NCI-H2029 treated with DMSO at 0.1 percent for 48 hours (cell line): Measurements from ENCODE around the gene PYCR2.
A peak's percentile ranks its signal among the peaks of the same experiment; 100 is the strongest.
"Not testable (repeated sequence)": the region's sequence is repeated elsewhere in the genome, so short reads cannot be mapped to it uniquely, and the experiment has no call there.

Source experiments
- DNase-seq: peaks from one replicate; lab custom pipeline; 2025; lab: John Stamatoyannopoulos, UW

Gene PYCR2

GRCh38 chr1:225942574-225942973 lies 18.5 kb upstream of the PYCR2 start:
- no peak for DNase-seq

GRCh38 chr1:225941942-225942222 lies 17.8 kb upstream of the PYCR2 start:
- no peak for DNase-seq

GRCh38 chr1:225941187-225941941 lies 17.3 kb upstream of the PYCR2 start, which contains the start of gene LEFTY2:
Gene LEFTY2 (minus strand): TSS chr1:225941220. CDS start chr1:225941140, 80 bp downstream.
- DNase-seq = no peak

GRCh38 chr1:225940385-225941151 lies 16.5 kb upstream of the PYCR2 start:
- no peak for DNase-seq

GRCh38 chr1:225939939-225940310 lies 15.9 kb upstream of the PYCR2 start:
- DNase-seq = not testable (repeated sequence)

GRCh38 chr1:225939097-225939938 lies 15.3 kb upstream of the PYCR2 start:
- DNase-seq = not testable (repeated sequence)

- DNase-seq = no peak
Measured at GRCh38 chr1:225937048-225937968, 13.3 kb upstream of the PYCR2 start.

- no peak for DNase-seq
Measured at GRCh38 chr1:225936523-225936922, 12.5 kb upstream of the PYCR2 start.

- DNase-seq = not testable (repeated sequence)
Measured at GRCh38 chr1:225936086-225936485, 12.0 kb upstream of the PYCR2 start.

GRCh38 chr1:225934711-225935110 lies 10.7 kb upstream of the PYCR2 start:
- DNase-seq = no peak

- DNase-seq = no peak
Measured at GRCh38 chr1:225933072-225933471, 9.0 kb upstream of the PYCR2 start.

GRCh38 chr1:225931270-225932136 lies 7.5 kb upstream of the PYCR2 start:
- DNase-seq = no peak

- DNase-seq = no peak
Measured at GRCh38 chr1:225930566-225930965, 6.5 kb upstream of the PYCR2 start.

- not testable (repeated sequence) for DNase-seq
Measured at GRCh38 chr1:225929462-225929861, 5.4 kb upstream of the PYCR2 start.

GRCh38 chr1:225928186-225929175 lies 4.4 kb upstream of the PYCR2 start:
- DNase-seq = no peak

- DNase-seq = no peak
Measured at GRCh38 chr1:225926551-225927113, 2.6 kb upstream of the PYCR2 start.

- DNase-seq = no peak
Measured at GRCh38 chr1:225923381-225923691, 714 bp downstream of the PYCR2 start.

GRCh38 chr1:225921734-225922709 lies 2.0 kb downstream of the PYCR2 start:
- DNase-seq = peak; percentile 68
